Liver (tissue), 9 donors: ENCODE measurements around the gene STK35. TPM values are rescaled to one million over a fixed set of nuclear protein-coding genes. Genes with fewer than 3 reads are reported as not detected.
A peak's percentile ranks its signal among the peaks of the same experiment; 100 is the strongest.

Experiments
- DNase-seq: peaks from one replicate; pipeline ENCODE4 v3.0.0-alpha.2; 2017; ENCODE audit warnings: low spot score
- H3K27ac ChIP-seq, 2 donors: one replicate each; pipeline ENCODE4 v1.7.0; 2013; ENCODE audit warnings: inconsistent platforms in 2 of 2, low read length in 2 of 2, control low read depth in 1 of 2, low read depth in 1 of 2, mild to moderate bottlenecking in 1 of 2
- H3K27me3 ChIP-seq, 4 donors: one replicate each; pipeline versions ENCODE4 v1.6.1 to v1.7.0; 2013; ENCODE audit warnings: low read length in 3 of 4, inconsistent platforms in 1 of 4, mild to moderate bottlenecking in 1 of 4, moderate library complexity in 1 of 4; ENCODE audit not compliant: control insufficient read depth in 4 of 4, insufficient read depth in 4 of 4
- H3K36me3 ChIP-seq, 4 donors: one replicate each; pipeline versions ENCODE4 v1.6.1 to v1.7.0; 2013; ENCODE audit warnings: low read length in 3 of 4, mild to moderate bottlenecking in 3 of 4, low read depth in 1 of 4, moderate library complexity in 1 of 4; ENCODE audit not compliant: control insufficient read depth in 4 of 4, insufficient read depth in 3 of 4
- H3K4me1 ChIP-seq, 4 donors: one replicate each; pipeline versions ENCODE4 v1.6.1 to v1.7.0; 2013; ENCODE audit warnings: low read length in 3 of 4, mild to moderate bottlenecking in 3 of 4, moderate library complexity in 1 of 4; ENCODE audit not compliant: control insufficient read depth in 4 of 4, insufficient read depth in 4 of 4
- H3K4me3 ChIP-seq, 3 donors: one replicate each; pipeline versions ENCODE4 v1.6.1 to v1.7.0; 2013; ENCODE audit warnings: low read length in 3 of 3, control low read depth in 1 of 3, low read depth in 1 of 3, mild to moderate bottlenecking in 1 of 3
- H3K9ac ChIP-seq, 2 donors: one replicate each; pipeline ENCODE4 v1.7.0; 2013; ENCODE audit warnings: low read length in 2 of 2, mild to moderate bottlenecking in 2 of 2, moderate library complexity in 2 of 2, control low read depth in 1 of 2, low read depth in 1 of 2
- H3K9me3 ChIP-seq, 4 donors: one replicate each; pipeline versions ENCODE4 v1.6.1 to v1.7.0; 2013; ENCODE audit warnings: low read length in 3 of 4; ENCODE audit not compliant: control insufficient read depth in 4 of 4
- EGR1 ChIP-seq, 2 donors: IDR thresholded peaks; 2 replicates each; pipeline ENCODE4 v1.6.1; 2016 to 2018; ENCODE audit warnings: antibody characterized with exemption in 2 of 2, low read depth in 2 of 2
- FOXA1 ChIP-seq: IDR thresholded peaks from 2 replicates; pipeline ENCODE4 v1.6.1; 2016; ENCODE audit warnings: antibody characterized with exemption
- FOXA2 ChIP-seq: IDR thresholded peaks from 2 replicates; pipeline ENCODE4 v1.6.1; 2016; ENCODE audit warnings: antibody characterized with exemption
- GABPA ChIP-seq, 2 donors: IDR thresholded peaks in 1 of 2; conservative IDR thresholded peaks in 1 of 2; 2 replicates each; pipeline ENCODE4 v1.6.1; 2016; ENCODE audit warnings: antibody characterized with exemption in 2 of 2, mild to moderate bottlenecking in 1 of 2, moderate library complexity in 1 of 2
- HNF4A ChIP-seq, 2 donors: conservative IDR thresholded peaks; 2 replicates each; pipeline ENCODE4 v1.6.1; 2016; ENCODE audit warnings: antibody characterized with exemption in 2 of 2, mild to moderate bottlenecking in 2 of 2
- HNF4G ChIP-seq: IDR thresholded peaks from 2 replicates; pipeline ENCODE4 v1.6.1; 2016; ENCODE audit warnings: antibody characterized with exemption
- JUND ChIP-seq, 2 donors: IDR thresholded peaks; 2 replicates each; pipeline ENCODE4 v1.6.1; 2016; ENCODE audit warnings: antibody characterized with exemption in 2 of 2
- NR2F2 ChIP-seq: IDR thresholded peaks from 2 replicates; pipeline ENCODE4 v1.6.1; 2016; ENCODE audit warnings: antibody characterized with exemption
- RAD21 ChIP-seq, 2 donors: IDR thresholded peaks; 2 replicates each; pipeline ENCODE4 v1.6.1; 2016; ENCODE audit warnings: antibody characterized with exemption in 2 of 2, mild to moderate bottlenecking in 2 of 2
- RXRA ChIP-seq, 2 donors: IDR thresholded peaks; 2 replicates each; pipeline ENCODE4 v1.6.1; 2017 to 2018; ENCODE audit warnings: antibody characterized with exemption in 2 of 2, mild to moderate bottlenecking in 1 of 2
- SP1 ChIP-seq: IDR thresholded peaks from 2 replicates; pipeline ENCODE4 v1.6.1; 2018; ENCODE audit warnings: antibody characterized with exemption, mild to moderate bottlenecking
- TAF1 ChIP-seq: conservative IDR thresholded peaks from 2 replicates; pipeline ENCODE4 v1.6.1; 2016; ENCODE audit warnings: antibody characterized with exemption, mild to moderate bottlenecking
- YY1 ChIP-seq: IDR thresholded peaks from 2 replicates; pipeline ENCODE4 v1.6.1; 2016; ENCODE audit warnings: antibody characterized with exemption, mild to moderate bottlenecking
- WGBS: extraction: QIAGEN DNeasy Blood & Tissue Kit; methylation state at CpG from one replicate; pipeline ENCODE4 v1.1.7; 2013; 5-methylcytosine and 5-hydroxymethylcytosine counted together
- polyA plus RNA-seq, 2 donors: library from polyadenylated mRNA; stranded (reverse) in 1 of 2; unstranded in 1 of 2; fragments of 200-250 nt in 1 of 2; fragments of >200 nt in 1 of 2; fragmentation: Nextera tagmentation in 1 of 2; extraction: Ambion mirVana in 1 of 2; gene quantifications; one replicate each; pipeline versions ENCODE4 v1.2.1 to v1.2.3, GENCODE V29; 2013 to 2015
- total RNA-seq, 2 donors: library from RNA; depleted of rRNA; stranded (reverse); fragments of >200 nt; gene quantifications; one replicate each; pipeline ENCODE4 v1.2.3, GENCODE V29; 2014
- TF ChIP-seq, protein P1 (sequence below): fragments of 150-350 bp; IDR thresholded peaks from 2 replicates; pipeline ENCODE4 v1.5.1; 2017; ENCODE audit warnings: improper control_type of control experiment, low read depth, low read length; ENCODE audit not compliant: missing input control
- TF ChIP-seq, protein P2 (sequence below): IDR thresholded peaks from 2 replicates; pipeline ENCODE4 v1.6.1; 2016; ENCODE audit warnings: antibody characterized with exemption
- TF ChIP-seq, protein P3 (sequence below): IDR thresholded peaks from 2 replicates; pipeline ENCODE4 v1.6.1; 2016; ENCODE audit warnings: antibody characterized with exemption
- TF ChIP-seq, protein P4 (sequence below): IDR thresholded peaks from 2 replicates; pipeline ENCODE4 v1.6.1; 2016; ENCODE audit warnings: antibody characterized with exemption, mild to moderate bottlenecking
- TF ChIP-seq, protein P5 (sequence below): IDR thresholded peaks from 2 replicates; pipeline ENCODE4 v1.6.1; 2016; ENCODE audit warnings: antibody characterized with exemption
- donor health status: healthy.
- donor health status: healthy.
- donor health status: healthy.
- donor health status: healthy.
- donor health status: healthy.

STK35 gene
- total and polyA plus RNA-seq, 4 donors = 2.5 to 18.5 (median 9.9) TPM

DNA sequence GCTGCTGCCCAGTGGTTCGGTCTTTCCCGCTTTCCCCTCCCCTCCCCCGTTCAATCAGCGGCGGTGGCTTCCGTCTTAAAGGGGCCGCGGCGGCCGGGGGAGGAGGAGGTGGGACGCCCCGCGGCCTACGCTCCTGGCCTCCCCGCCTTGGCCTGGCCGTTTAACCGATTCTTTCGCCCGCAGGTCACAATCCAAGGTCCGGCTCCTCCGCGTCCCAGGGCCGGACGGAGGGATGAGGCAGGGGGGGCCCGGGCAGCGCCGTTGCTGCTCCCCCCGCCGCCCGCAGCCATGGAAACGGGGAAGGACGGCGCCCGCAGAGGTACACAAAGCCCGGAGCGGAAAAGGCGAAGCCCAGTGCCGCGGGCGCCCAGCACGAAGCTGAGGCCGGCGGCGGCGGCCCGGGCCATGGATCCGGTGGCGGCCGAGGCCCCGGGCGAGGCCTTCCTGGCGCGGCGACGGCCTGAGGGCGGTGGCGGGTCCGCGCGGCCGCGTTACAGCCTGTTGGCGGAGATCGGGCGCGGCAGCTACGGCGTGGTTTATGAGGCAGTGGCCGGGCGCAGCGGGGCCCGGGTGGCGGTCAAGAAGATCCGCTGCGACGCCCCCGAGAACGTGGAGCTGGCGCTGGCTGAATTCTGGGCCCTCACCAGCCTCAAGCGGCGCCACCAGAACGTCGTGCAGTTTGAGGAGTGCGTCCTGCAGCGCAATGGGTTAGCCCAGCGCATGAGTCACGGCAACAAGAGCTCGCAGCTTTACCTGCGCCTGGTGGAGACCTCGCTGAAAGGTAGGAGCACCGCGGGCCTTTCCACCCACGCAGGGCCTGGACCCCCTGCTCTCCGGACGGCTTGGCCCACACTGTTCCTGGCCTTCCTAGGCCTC lies 1.2 kb downstream of the STK35 start:
- H3K4me1 ChIP-seq = peaks cover 1 to 32% (median 26%) of the 10 kb centered on the region in 4 donors
- peak; percentile 87 for DNase-seq
- H3K27me3 ChIP-seq = no peaks in the 10 kb centered on the region
- H3K27ac ChIP-seq = peak overlapping the region; percentile 99
- H3K36me3 ChIP-seq = peaks cover 0 to 4% (median 0%) of the 10 kb centered on the region in 4 donors
- H3K4me3 ChIP-seq = peak overlapping the region; percentile 73 to 94 (median 88)
- TF ChIP-seq GABPA (IDR thresholded peaks at IDR 0.05 in 1 of 2, conservative IDR thresholded peaks at IDR 0.05 in 1 of 2) (peak in 1 of 2 donors; percentile 57), YY1 (peak; percentile 50), RAD21 (IDR thresholded peaks at IDR 0.05) (no peak), JUND (IDR thresholded peaks at IDR 0.05) (no peak), RXRA (IDR thresholded peaks at IDR 0.05) (no peak), FOXA1 (peak; percentile 15), FOXA2 (no peak), EGR1 (IDR thresholded peaks at IDR 0.05; ENCODE audit: low read depth in 2 of 2) (no peak)
- TF ChIP-seq, protein P1, sequence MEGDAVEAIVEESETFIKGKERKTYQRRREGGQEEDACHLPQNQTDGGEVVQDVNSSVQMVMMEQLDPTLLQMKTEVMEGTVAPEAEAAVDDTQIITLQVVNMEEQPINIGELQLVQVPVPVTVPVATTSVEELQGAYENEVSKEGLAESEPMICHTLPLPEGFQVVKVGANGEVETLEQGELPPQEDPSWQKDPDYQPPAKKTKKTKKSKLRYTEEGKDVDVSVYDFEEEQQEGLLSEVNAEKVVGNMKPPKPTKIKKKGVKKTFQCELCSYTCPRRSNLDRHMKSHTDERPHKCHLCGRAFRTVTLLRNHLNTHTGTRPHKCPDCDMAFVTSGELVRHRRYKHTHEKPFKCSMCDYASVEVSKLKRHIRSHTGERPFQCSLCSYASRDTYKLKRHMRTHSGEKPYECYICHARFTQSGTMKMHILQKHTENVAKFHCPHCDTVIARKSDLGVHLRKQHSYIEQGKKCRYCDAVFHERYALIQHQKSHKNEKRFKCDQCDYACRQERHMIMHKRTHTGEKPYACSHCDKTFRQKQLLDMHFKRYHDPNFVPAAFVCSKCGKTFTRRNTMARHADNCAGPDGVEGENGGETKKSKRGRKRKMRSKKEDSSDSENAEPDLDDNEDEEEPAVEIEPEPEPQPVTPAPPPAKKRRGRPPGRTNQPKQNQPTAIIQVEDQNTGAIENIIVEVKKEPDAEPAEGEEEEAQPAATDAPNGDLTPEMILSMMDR = peak; percentile 4
- TF ChIP-seq, protein P2, sequence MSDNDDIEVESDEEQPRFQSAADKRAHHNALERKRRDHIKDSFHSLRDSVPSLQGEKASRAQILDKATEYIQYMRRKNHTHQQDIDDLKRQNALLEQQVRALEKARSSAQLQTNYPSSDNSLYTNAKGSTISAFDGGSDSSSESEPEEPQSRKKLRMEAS = no peak
- peak overlapping the region; percentile 71 to 96 for H3K9ac ChIP-seq
- H3K9me3 ChIP-seq = no peaks in the 10 kb centered on the region
- under 1% methylated on average over 95 of the region's 95 CpGs for WGBS

DNA sequence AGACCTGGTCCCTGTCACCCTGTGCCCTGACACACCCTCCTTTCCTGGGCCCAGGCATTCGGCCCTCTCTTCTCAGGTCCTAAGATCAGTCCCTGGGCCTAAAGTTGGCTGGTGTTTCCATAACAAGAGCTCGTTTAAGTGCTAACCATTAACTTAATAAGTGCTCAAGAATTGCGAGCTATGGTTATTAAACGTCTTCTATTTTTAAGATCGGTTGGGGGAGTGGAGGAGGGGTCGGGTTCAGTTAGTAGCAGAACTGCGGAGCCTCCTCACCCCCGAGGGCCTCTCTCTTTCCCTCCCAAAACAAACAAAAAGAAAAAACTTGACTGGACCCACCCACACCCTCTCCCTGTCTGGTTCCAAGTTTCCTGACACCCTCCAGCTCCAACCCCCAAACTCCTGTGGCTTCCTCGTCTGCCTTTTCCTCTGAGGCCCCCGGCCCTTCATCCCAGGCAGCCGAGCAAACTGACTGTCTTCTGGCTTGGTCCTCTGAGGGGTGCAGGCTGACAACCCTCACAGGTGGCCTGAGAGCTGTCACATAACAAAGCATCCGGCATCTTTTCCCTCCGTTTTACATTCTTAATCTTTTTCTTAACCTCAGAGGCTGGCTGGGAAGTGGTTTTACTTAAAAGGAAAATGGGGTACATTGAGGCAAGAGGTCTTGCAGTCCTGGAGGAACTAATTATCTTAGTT lies 2.0 kb downstream of the STK35 start:
- TF ChIP-seq EGR1 (IDR thresholded peaks at IDR 0.05; ENCODE audit: low read depth in 2 of 2) (no peak), GABPA (IDR thresholded peaks at IDR 0.05 in 1 of 2, conservative IDR thresholded peaks at IDR 0.05 in 1 of 2) (no peak), HNF4G (no peak), FOXA1 (no peak), RXRA (IDR thresholded peaks at IDR 0.05) (no peak), JUND (IDR thresholded peaks at IDR 0.05) (no peak), YY1 (no peak), FOXA2 (no peak), NR2F2 (no peak), SP1 (no peak), HNF4A (conservative IDR thresholded peaks at IDR 0.05) (no peak), TAF1 (no peak), RAD21 (IDR thresholded peaks at IDR 0.05) (no peak)
- TF ChIP-seq, protein P3, sequence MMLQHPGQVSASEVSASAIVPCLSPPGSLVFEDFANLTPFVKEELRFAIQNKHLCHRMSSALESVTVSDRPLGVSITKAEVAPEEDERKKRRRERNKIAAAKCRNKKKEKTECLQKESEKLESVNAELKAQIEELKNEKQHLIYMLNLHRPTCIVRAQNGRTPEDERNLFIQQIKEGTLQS = no peak
- TF ChIP-seq, protein P1 = no peak
- TF ChIP-seq, protein P2 = no peak
- TF ChIP-seq, protein P4, sequence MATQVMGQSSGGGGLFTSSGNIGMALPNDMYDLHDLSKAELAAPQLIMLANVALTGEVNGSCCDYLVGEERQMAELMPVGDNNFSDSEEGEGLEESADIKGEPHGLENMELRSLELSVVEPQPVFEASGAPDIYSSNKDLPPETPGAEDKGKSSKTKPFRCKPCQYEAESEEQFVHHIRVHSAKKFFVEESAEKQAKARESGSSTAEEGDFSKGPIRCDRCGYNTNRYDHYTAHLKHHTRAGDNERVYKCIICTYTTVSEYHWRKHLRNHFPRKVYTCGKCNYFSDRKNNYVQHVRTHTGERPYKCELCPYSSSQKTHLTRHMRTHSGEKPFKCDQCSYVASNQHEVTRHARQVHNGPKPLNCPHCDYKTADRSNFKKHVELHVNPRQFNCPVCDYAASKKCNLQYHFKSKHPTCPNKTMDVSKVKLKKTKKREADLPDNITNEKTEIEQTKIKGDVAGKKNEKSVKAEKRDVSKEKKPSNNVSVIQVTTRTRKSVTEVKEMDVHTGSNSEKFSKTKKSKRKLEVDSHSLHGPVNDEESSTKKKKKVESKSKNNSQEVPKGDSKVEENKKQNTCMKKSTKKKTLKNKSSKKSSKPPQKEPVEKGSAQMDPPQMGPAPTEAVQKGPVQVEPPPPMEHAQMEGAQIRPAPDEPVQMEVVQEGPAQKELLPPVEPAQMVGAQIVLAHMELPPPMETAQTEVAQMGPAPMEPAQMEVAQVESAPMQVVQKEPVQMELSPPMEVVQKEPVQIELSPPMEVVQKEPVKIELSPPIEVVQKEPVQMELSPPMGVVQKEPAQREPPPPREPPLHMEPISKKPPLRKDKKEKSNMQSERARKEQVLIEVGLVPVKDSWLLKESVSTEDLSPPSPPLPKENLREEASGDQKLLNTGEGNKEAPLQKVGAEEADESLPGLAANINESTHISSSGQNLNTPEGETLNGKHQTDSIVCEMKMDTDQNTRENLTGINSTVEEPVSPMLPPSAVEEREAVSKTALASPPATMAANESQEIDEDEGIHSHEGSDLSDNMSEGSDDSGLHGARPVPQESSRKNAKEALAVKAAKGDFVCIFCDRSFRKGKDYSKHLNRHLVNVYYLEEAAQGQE = no peak
- TF ChIP-seq, protein P5, sequence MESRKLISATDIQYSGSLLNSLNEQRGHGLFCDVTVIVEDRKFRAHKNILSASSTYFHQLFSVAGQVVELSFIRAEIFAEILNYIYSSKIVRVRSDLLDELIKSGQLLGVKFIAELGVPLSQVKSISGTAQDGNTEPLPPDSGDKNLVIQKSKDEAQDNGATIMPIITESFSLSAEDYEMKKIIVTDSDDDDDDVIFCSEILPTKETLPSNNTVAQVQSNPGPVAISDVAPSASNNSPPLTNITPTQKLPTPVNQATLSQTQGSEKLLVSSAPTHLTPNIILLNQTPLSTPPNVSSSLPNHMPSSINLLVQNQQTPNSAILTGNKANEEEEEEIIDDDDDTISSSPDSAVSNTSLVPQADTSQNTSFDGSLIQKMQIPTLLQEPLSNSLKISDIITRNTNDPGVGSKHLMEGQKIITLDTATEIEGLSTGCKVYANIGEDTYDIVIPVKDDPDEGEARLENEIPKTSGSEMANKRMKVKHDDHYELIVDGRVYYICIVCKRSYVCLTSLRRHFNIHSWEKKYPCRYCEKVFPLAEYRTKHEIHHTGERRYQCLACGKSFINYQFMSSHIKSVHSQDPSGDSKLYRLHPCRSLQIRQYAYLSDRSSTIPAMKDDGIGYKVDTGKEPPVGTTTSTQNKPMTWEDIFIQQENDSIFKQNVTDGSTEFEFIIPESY = no peak
- Histone ChIP-seq H3K9ac (peak overlapping the region; percentile 44 to 70), H3K4me3 (peak overlapping the region; percentile 73 to 94 (median 88)), H3K36me3 (peaks cover 0 to 4% (median 0%) of the 10 kb centered on the region in 4 donors), H3K27me3 (no peaks in the 10 kb centered on the region), H3K9me3 (no peaks in the 10 kb centered on the region), H3K27ac (peak overlapping the region; percentile 99), H3K4me1 (peaks cover 1 to 32% (median 26%) of the 10 kb centered on the region in 4 donors)
- DNase-seq = no peak
- WGBS = 4% methylated on average over 13 of the region's 13 CpGs
